ENCODE data around the gene LY6G5B.

The LY6G5B gene

GRCh38 chr6:31642798-31643570 lies 26.8 kb upstream of the LY6G5B start:
- H3K27me3 Mint-ChIP-seq (ENCODE audit: low read depth) = no peaks in the 10 kb centered on the region
- H3K4me3 Mint-ChIP-seq = no peak overlapping the region
- H3K36me3 Mint-ChIP-seq (ENCODE audit: low read depth) = peaks cover 68% of the 10 kb centered on the region
- no peaks in the 10 kb centered on the region for H3K4me1 Mint-ChIP-seq
- no peak for TF ChIP-seq CTCF (IDR thresholded peaks at IDR 0.05; ENCODE audit: unreplicated experiment in 3 of 3)
- H3K9me3 Mint-ChIP-seq = no peaks in the 10 kb centered on the region
- H3K27ac Mint-ChIP-seq = no peak overlapping the region

GRCh38 chr6:31643818-31644454 lies 25.8 kb upstream of the LY6G5B start:
- no peaks in the 10 kb centered on the region for H3K27me3 Mint-ChIP-seq (ENCODE audit: low read depth)
- H3K4me1 Mint-ChIP-seq = no peaks in the 10 kb centered on the region
- H3K36me3 Mint-ChIP-seq (ENCODE audit: low read depth) = peaks cover 74% of the 10 kb centered on the region
- no peak overlapping the region for H3K4me3 Mint-ChIP-seq
- H3K27ac Mint-ChIP-seq = no peak overlapping the region
- no peak for TF ChIP-seq CTCF (IDR thresholded peaks at IDR 0.05; ENCODE audit: unreplicated experiment in 3 of 3)
- no peaks in the 10 kb centered on the region for H3K9me3 Mint-ChIP-seq

GRCh38 chr6:31645325-31645724 lies 24.5 kb upstream of the LY6G5B start:
- H3K27ac Mint-ChIP-seq = no peak overlapping the region
- peaks cover 77% of the 10 kb centered on the region for H3K36me3 Mint-ChIP-seq (ENCODE audit: low read depth)
- no peaks in the 10 kb centered on the region for H3K9me3 Mint-ChIP-seq
- TF ChIP-seq CTCF (IDR thresholded peaks at IDR 0.05; ENCODE audit: unreplicated experiment in 3 of 3) = no peak
- peaks cover 10% of the 10 kb centered on the region for H3K4me1 Mint-ChIP-seq
- no peaks in the 10 kb centered on the region for H3K27me3 Mint-ChIP-seq (ENCODE audit: low read depth)
- H3K4me3 Mint-ChIP-seq = no peak overlapping the region

- H3K36me3 Mint-ChIP-seq (ENCODE audit: low read depth) = peaks cover 55% of the 10 kb centered on the region
- TF ChIP-seq CTCF (IDR thresholded peaks at IDR 0.05; ENCODE audit: unreplicated experiment in 3 of 3) = no peak
- H3K9me3 Mint-ChIP-seq = no peaks in the 10 kb centered on the region
- H3K4me1 Mint-ChIP-seq = peaks cover 43% of the 10 kb centered on the region
- H3K27me3 Mint-ChIP-seq (ENCODE audit: low read depth) = no peaks in the 10 kb centered on the region
- peak overlapping the region; percentile 91 to 93 (median 93) for H3K4me3 Mint-ChIP-seq
- H3K27ac Mint-ChIP-seq = peak overlapping the region; percentile 100
Observed at GRCh38 chr6:31651602-31652191, 18.1 kb upstream of the LY6G5B start.

GRCh38 chr6:31652925-31653724 lies 16.7 kb upstream of the LY6G5B start:
- H3K27me3 Mint-ChIP-seq (ENCODE audit: low read depth) = no peaks in the 10 kb centered on the region
- H3K4me3 Mint-ChIP-seq = peak overlapping the region; percentile 91 to 93 (median 93)
- H3K4me1 Mint-ChIP-seq = peaks cover 50% of the 10 kb centered on the region
- H3K27ac Mint-ChIP-seq = peak overlapping the region; percentile 100
- H3K36me3 Mint-ChIP-seq (ENCODE audit: low read depth) = peaks cover 43% of the 10 kb centered on the region
- no peaks in the 10 kb centered on the region for H3K9me3 Mint-ChIP-seq
- TF ChIP-seq CTCF (IDR thresholded peaks at IDR 0.05; ENCODE audit: unreplicated experiment in 3 of 3) = no peak
